IMR-90 (cell line): ENCODE measurements around the gene PKD1L1. TPM values are rescaled to one million over a fixed set of nuclear protein-coding genes. Genes with fewer than 3 reads are reported as not detected.

Source experiments
- ATAC-seq: fragments of 200-7000 bp; cut with Tn5 transposase; 2 replicates; pipeline ENCODE4 v1.9.1; 2020; ENCODE audit warnings: low read depth, mild to moderate bottlenecking, moderate library complexity
- BruUV-seq: library from RNA; stranded (reverse); fragments of 400-500 nt; replicated peaks from 2 replicates; lab custom pipeline; 2021; lab: Mats Ljungman, UMichigan
- CTCF ChIA-PET: fragments of 300-600 bp; formaldehyde crosslinking; extraction: SDS; loops from one replicate; lab custom pipeline; 2021; ENCODE audit warnings: antibody characterized with exemption; lab: Yijun Ruan, JAX
- POLR2A ChIA-PET: fragments of 300-600 bp; sonication (Branson Sonifier 250); formaldehyde crosslinking; loops from one replicate; lab custom pipeline; 2022; ENCODE audit warnings: antibody characterized with exemption; ENCODE audit not compliant: unreplicated experiment; lab: Charles Lee
- DNase-seq: peaks from one replicate; pipeline ENCODE4 v3.0.0; 2013
- H2AFZ ChIP-seq: replicated peaks from 2 replicates; pipeline ENCODE3; 2013; ENCODE audit warnings: low read length, mild to moderate bottlenecking; ENCODE audit not compliant: poor library complexity
- H2AK5ac ChIP-seq: 2 replicates; pipeline ENCODE4 v1.6.1; 2013; ENCODE audit warnings: low read depth, low read length, inconsistent platforms
- H2AK9ac ChIP-seq: replicated peaks from 2 replicates; pipeline ENCODE3; 2013; ENCODE audit warnings: mild to moderate bottlenecking, low read depth, low read length, moderate library complexity; ENCODE audit not compliant: poor library complexity
- H2BK120ac ChIP-seq: 2 replicates; pipeline ENCODE4 v1.6.1; 2013; ENCODE audit warnings: low read depth, low read length, inconsistent platforms
- H2BK15ac ChIP-seq: 3 replicates; pipeline ENCODE4 v1.6.1; 2013; ENCODE audit warnings: low read depth, low read length, inconsistent platforms
- H2BK20ac ChIP-seq: 2 replicates; pipeline ENCODE4 v1.6.1; 2013; ENCODE audit warnings: low read depth, mild to moderate bottlenecking, inconsistent platforms, low read length, moderate library complexity
- H2BK5ac ChIP-seq: 2 replicates; pipeline ENCODE4 v1.6.1; 2013; ENCODE audit warnings: mild to moderate bottlenecking, low read depth, low read length, inconsistent platforms; ENCODE audit not compliant: poor library complexity, severe bottlenecking
- H3K14ac ChIP-seq: replicated peaks from 2 replicates; pipeline ENCODE4 v1.6.1; 2013; ENCODE audit warnings: low read depth, low read length, inconsistent platforms
- H3K18ac ChIP-seq: 2 replicates; pipeline ENCODE4 v1.6.1; 2013; ENCODE audit warnings: low read depth, low read length, control low read depth
- H3K23ac ChIP-seq: 2 replicates; pipeline ENCODE4 v1.6.1; 2013; ENCODE audit warnings: low read depth, low read length, inconsistent platforms
- H3K27ac ChIP-seq: 2 replicates; pipeline ENCODE4 v1.5.1; 2013; ENCODE audit warnings: mild to moderate bottlenecking, control low read depth, low read length; ENCODE audit not compliant: insufficient read depth
- H3K27me3 ChIP-seq: 2 replicates; pipeline ENCODE4 v1.6.1; 2013; ENCODE audit warnings: low read length; ENCODE audit not compliant: control insufficient read depth, insufficient read depth
- H3K36me3 ChIP-seq: 2 replicates; pipeline ENCODE4 v1.6.1; 2013; ENCODE audit warnings: low read length, mixed read lengths; ENCODE audit not compliant: control insufficient read depth, insufficient read depth
- H3K4ac ChIP-seq: 2 replicates; pipeline ENCODE4 v1.6.1; 2013; ENCODE audit warnings: low read depth, low read length, inconsistent platforms
- H3K4me1 ChIP-seq: 2 replicates; pipeline ENCODE4 v1.6.1; 2013; ENCODE audit warnings: low read length, mixed read lengths; ENCODE audit not compliant: control insufficient read depth, insufficient read depth
- H3K4me2 ChIP-seq: 2 replicates; pipeline ENCODE4 v1.6.1; 2013; ENCODE audit warnings: low read depth, mild to moderate bottlenecking, control low read depth, low read length, moderate library complexity
- H3K4me3 ChIP-seq: 2 replicates; pipeline ENCODE4 v1.5.1; 2013; ENCODE audit warnings: low read depth, mild to moderate bottlenecking, control low read depth, low read length, moderate library complexity; ENCODE audit not compliant: insufficient read depth
- H3K56ac ChIP-seq: 2 replicates; pipeline ENCODE4 v1.6.1; 2013; ENCODE audit warnings: low read length, inconsistent platforms; ENCODE audit not compliant: insufficient read depth; ENCODE audit errors: extremely low read depth
- H3K79me1 ChIP-seq, 2 experiments: 2 replicates each; pipeline ENCODE4 v1.6.1; 2013; ENCODE audit warnings: low read length in 2 of 2, inconsistent platforms in 1 of 2, low read depth in 1 of 2
- H3K9ac ChIP-seq: 2 replicates; pipeline ENCODE4 v1.6.1; 2013; ENCODE audit warnings: low read depth, low read length, control low read depth
- H3K9me1 ChIP-seq: 2 replicates; pipeline ENCODE4 v1.6.1; 2013; ENCODE audit warnings: low read length, inconsistent platforms; ENCODE audit not compliant: insufficient read depth
- H3K9me3 ChIP-seq: 2 replicates; pipeline ENCODE4 v1.6.1; 2013; ENCODE audit warnings: low read length; ENCODE audit not compliant: control insufficient read depth, insufficient read depth
- H4K20me1 ChIP-seq: 2 replicates; pipeline ENCODE4 v1.6.1; 2013; ENCODE audit warnings: low read length, inconsistent platforms; ENCODE audit not compliant: insufficient read depth
- H4K5ac ChIP-seq: 2 replicates; pipeline ENCODE4 v1.6.1; 2013; ENCODE audit warnings: mild to moderate bottlenecking, low read depth, low read length, control low read depth
- H4K8ac ChIP-seq, 2 experiments: 2 replicates each; pipeline ENCODE4 v1.6.1; 2013; ENCODE audit warnings: low read depth in 2 of 2, low read length in 2 of 2, control low read depth in 1 of 2, inconsistent platforms in 1 of 2
- H4K91ac ChIP-seq: 2 replicates; pipeline ENCODE4 v1.6.1; 2013; ENCODE audit warnings: low read depth, low read length, inconsistent platforms; ENCODE audit not compliant: insufficient read depth
- BHLHE40 ChIP-seq: fragments of 150-350 bp; IDR thresholded peaks from 2 replicates; pipeline ENCODE4 v1.6.1; 2016; ENCODE audit warnings: mild to moderate bottlenecking, low read depth, low read length
- CEBPB ChIP-seq: IDR thresholded peaks from 2 replicates; pipeline ENCODE4 v1.6.1; 2012; ENCODE audit warnings: low read depth, low read length, improper control_type of control experiment
- CHD1 ChIP-seq: IDR thresholded peaks from 2 replicates; pipeline ENCODE4 v1.6.1; 2012; ENCODE audit warnings: low read depth, low read length, improper control_type of control experiment
- CTCF ChIP-seq: conservative IDR thresholded peaks from 2 replicates; pipeline ENCODE4 v1.5.1; 2012; ENCODE audit warnings: mild to moderate bottlenecking, low read depth, low read length, improper control_type of control experiment
- FOS ChIP-seq: fragments of 150-350 bp; IDR thresholded peaks from 2 replicates; pipeline ENCODE4 v1.6.1; 2016; ENCODE audit warnings: low read depth, low read length
- MAFK ChIP-seq: IDR thresholded peaks from 2 replicates; pipeline ENCODE4 v1.6.1; 2012; ENCODE audit warnings: low read depth, low read length, improper control_type of control experiment
- MAZ ChIP-seq: IDR thresholded peaks from 2 replicates; pipeline ENCODE4 v1.6.1; 2012; ENCODE audit warnings: low read depth, mild to moderate bottlenecking, low read length, improper control_type of control experiment, moderate library complexity, borderline replicate concordance
- MXI1 ChIP-seq: IDR thresholded peaks from 2 replicates; pipeline ENCODE4 v1.6.1; 2012; ENCODE audit warnings: low read depth, mild to moderate bottlenecking, low read length, moderate library complexity, borderline replicate concordance
- NFE2L2 ChIP-seq: fragments of 150-350 bp; IDR thresholded peaks from 2 replicates; pipeline ENCODE4 v1.6.1; 2016; ENCODE audit warnings: low read depth, mild to moderate bottlenecking, low read length
- POLR2A ChIP-seq: IDR thresholded peaks from 2 replicates; pipeline ENCODE4 v1.6.1; 2012; ENCODE audit warnings: mild to moderate bottlenecking, low read depth, low read length
- RAD21 ChIP-seq: IDR thresholded peaks from 2 replicates; pipeline ENCODE4 v1.6.1; 2012; ENCODE audit warnings: low read length, improper control_type of control experiment
- RCOR1 ChIP-seq: IDR thresholded peaks from 2 replicates; pipeline ENCODE4 v1.6.1; 2012; ENCODE audit warnings: mild to moderate bottlenecking, low read length, improper control_type of control experiment; ENCODE audit not compliant: insufficient replicate concordance
- RFX5 ChIP-seq: IDR thresholded peaks from 2 replicates; pipeline ENCODE4 v1.8.0; 2012; ENCODE audit warnings: low read depth, mild to moderate bottlenecking, low read length, moderate library complexity
- SMC3 ChIP-seq: fragments of 150-350 bp; IDR thresholded peaks from 2 replicates; pipeline ENCODE4 v1.6.1; 2016; ENCODE audit warnings: low read depth, mild to moderate bottlenecking, antibody characterized with exemption, low read length, moderate library complexity
- WGBS, 2 experiments: methylation state at CpG; one replicate each; pipeline versions ENCODE4 v1.1.5 to v1.1.7; 2013; ENCODE audit warnings: missing lambda C conversion rate in 2 of 2; ENCODE audit not compliant: insufficient read length in 1 of 2; ENCODE audit errors: extremely low coverage in 2 of 2; 5-methylcytosine and 5-hydroxymethylcytosine counted together
- dilution Hi-C: fragments of 300-500 bp; cut with HindIII; formaldehyde crosslinking; loops from one replicate; pipeline ENCODE4 v1.14.3; 2018; ENCODE audit warnings: low sequenced_read_pairs; ENCODE audit not compliant: unreplicated experiment
- in situ Hi-C: fragments of 300-500 bp; cut with MboI; formaldehyde crosslinking; loops from 3 replicates; pipeline ENCODE4 v1.14.3; 2019; ENCODE audit warnings: low sequenced_read_pairs, inconsistent platforms, mixed read lengths
- intact Hi-C: fragments of 100-400 bp; cut with micrococcal nuclease; formaldehyde crosslinking; loops from 2 replicates; pipeline ENCODE4 v1.10.0; 2022
- polyA plus RNA-seq, 3 experiments: library from polyadenylated mRNA; depleted of rRNA; stranded (reverse); fragments of >200 nt; gene quantifications; 2 replicates each; pipeline ENCODE4 v1.2.3, GENCODE V29; 2012; ENCODE audit warnings: low replicate concordance in 1 of 3
- total RNA-seq: library from RNA; depleted of rRNA; stranded (reverse); fragments of >200 nt; gene quantifications from 2 replicates; pipeline ENCODE4 v1.2.3, GENCODE V29; 2012
- TF ChIP-seq, protein P1 (sequence below): fragments of 150-350 bp; IDR thresholded peaks from 2 replicates; pipeline ENCODE4 v1.6.1; 2016; ENCODE audit warnings: low read depth, mild to moderate bottlenecking, low read length, moderate library complexity, borderline replicate concordance
- TF ChIP-seq, protein P2 (sequence below): fragments of 150-350 bp; IDR thresholded peaks from 2 replicates; pipeline ENCODE4 v1.6.1; 2017; ENCODE audit warnings: mild to moderate bottlenecking, antibody characterized with exemption, low read length, low read depth

Gene PKD1L1
- total and polyA plus RNA-seq, 2 of the 4 experiments (the other 2 are of a cell fraction), result under 0.01 to 0.15 TPM

DNA sequence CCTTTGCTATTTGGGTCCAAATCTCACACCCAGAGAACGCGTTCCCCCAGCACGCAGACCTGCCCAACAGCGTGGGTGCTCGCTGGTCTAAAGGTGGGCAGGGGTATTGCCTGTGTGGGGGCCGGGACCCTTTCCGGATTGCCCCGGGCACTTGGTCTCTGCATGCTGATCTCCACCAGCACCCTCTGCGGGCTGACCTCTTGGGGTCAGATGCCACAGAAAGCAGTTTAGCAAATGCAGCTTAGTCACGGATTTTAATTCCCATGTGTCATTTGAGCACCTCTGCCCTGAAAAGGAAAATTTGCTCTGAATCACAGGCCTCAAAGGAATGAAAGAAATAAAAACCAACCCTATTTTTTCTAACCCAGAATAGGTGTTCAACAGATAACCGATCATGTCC lies 46.7 kb downstream of the PKD1L1 start:
- Histone ChIP-seq H3K9me1 (no peaks in the 10 kb centered on the region), H3K4me2 (no peak overlapping the region), H3K18ac (no peak overlapping the region), H2AK5ac (no peak overlapping the region), H3K4me1 (no peaks in the 10 kb centered on the region), H2BK15ac (no peak overlapping the region), H2AK9ac (no peak overlapping the region), H3K27me3 (peaks cover 42% of the 10 kb centered on the region), H3K23ac (no peak overlapping the region), H3K4me3 (no peak overlapping the region), H2AFZ (no peak overlapping the region), H3K14ac (no peak overlapping the region), H2BK20ac (no peak overlapping the region), H4K20me1 (no peaks in the 10 kb centered on the region), H3K4ac (no peak overlapping the region), H4K91ac (no peak overlapping the region), H4K5ac (no peak overlapping the region), H3K27ac (no peak overlapping the region), H2BK5ac (no peak overlapping the region), H3K9ac (no peak overlapping the region), H2BK120ac (no peak overlapping the region), H3K9me3 (no peaks in the 10 kb centered on the region), H3K36me3 (no peaks in the 10 kb centered on the region), H4K8ac (no peak overlapping the region), H3K56ac (no peak overlapping the region), H3K79me1 (no peaks in the 10 kb centered on the region)
- in situ Hi-C loops (no loop called here), intact Hi-C loops (no loop called here), dilution Hi-C loops (no loop called here)
- DNase-seq (peak; percentile 19), ATAC-seq (no peak)
- POLR2A ChIA-PET, result no interaction called here
- CTCF ChIA-PET, result no interaction called here
- WGBS, 2 experiments, result 71% methylated on average over 5 of the region's 11 CpGs; no CpG with 5 or more reads in 1 of the 2 experiments
- TF ChIP-seq CHD1 (no peak), RFX5 (no peak), CEBPB (no peak), MAFK (no peak), FOS (no peak), RCOR1 (no peak), POLR2A (no peak), RAD21 (no peak), BHLHE40 (no peak), SMC3 (no peak), CTCF (no peak), NFE2L2 (no peak), MAZ (no peak), MXI1 (no peak)
- TF ChIP-seq, protein P1, sequence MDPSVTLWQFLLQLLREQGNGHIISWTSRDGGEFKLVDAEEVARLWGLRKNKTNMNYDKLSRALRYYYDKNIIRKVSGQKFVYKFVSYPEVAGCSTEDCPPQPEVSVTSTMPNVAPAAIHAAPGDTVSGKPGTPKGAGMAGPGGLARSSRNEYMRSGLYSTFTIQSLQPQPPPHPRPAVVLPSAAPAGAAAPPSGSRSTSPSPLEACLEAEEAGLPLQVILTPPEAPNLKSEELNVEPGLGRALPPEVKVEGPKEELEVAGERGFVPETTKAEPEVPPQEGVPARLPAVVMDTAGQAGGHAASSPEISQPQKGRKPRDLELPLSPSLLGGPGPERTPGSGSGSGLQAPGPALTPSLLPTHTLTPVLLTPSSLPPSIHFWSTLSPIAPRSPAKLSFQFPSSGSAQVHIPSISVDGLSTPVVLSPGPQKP, result no peak
- TF ChIP-seq, protein P2, sequence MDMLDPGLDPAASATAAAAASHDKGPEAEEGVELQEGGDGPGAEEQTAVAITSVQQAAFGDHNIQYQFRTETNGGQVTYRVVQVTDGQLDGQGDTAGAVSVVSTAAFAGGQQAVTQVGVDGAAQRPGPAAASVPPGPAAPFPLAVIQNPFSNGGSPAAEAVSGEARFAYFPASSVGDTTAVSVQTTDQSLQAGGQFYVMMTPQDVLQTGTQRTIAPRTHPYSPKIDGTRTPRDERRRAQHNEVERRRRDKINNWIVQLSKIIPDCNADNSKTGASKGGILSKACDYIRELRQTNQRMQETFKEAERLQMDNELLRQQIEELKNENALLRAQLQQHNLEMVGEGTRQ, result no peak
- no TSS peak for BruUV-seq
